H9 (cell line): ENCODE data around the gene KCNMA1. TPM values are rescaled to one million over a fixed set of nuclear protein-coding genes. Genes with fewer than 3 reads are reported as not detected.

Experiments used
- DNase-seq: peaks from one replicate; pipeline ENCODE4 v3.0.0-alpha.2; 2017
- H2AFZ ChIP-seq: one replicate; pipeline ENCODE4 v1.6.1; 2013; ENCODE audit warnings: mild to moderate bottlenecking, low read length, control low read depth, moderate library complexity
- H2AK5ac ChIP-seq: 2 replicates; pipeline ENCODE4 v1.6.1; 2013; ENCODE audit warnings: low read length, control low read depth, mixed read lengths; ENCODE audit not compliant: insufficient read length
- H2BK120ac ChIP-seq: one replicate; pipeline ENCODE4 v1.6.1; 2013; ENCODE audit warnings: low read depth, mild to moderate bottlenecking, low read length, control low read depth, inconsistent platforms; ENCODE audit not compliant: poor library complexity, severe bottlenecking
- H2BK12ac ChIP-seq: 2 replicates; pipeline ENCODE4 v1.6.1; 2013; ENCODE audit warnings: low read length, control low read depth, mixed read lengths, low read depth; ENCODE audit not compliant: insufficient read length
- H2BK15ac ChIP-seq: 2 replicates; pipeline ENCODE4 v1.6.1; 2013; ENCODE audit warnings: low read depth, low read length, control low read depth
- H2BK20ac ChIP-seq: one replicate; pipeline ENCODE4 v1.6.1; 2013; ENCODE audit warnings: low read depth, mild to moderate bottlenecking, low read length, control low read depth, inconsistent platforms; ENCODE audit not compliant: poor library complexity, severe bottlenecking
- H2BK5ac ChIP-seq: 2 replicates; pipeline ENCODE4 v1.6.1; 2013; ENCODE audit warnings: low read length, control low read depth, mixed read lengths; ENCODE audit not compliant: insufficient read length
- H3K14ac ChIP-seq: 2 replicates; pipeline ENCODE4 v1.6.1; 2013; ENCODE audit warnings: low read length, control low read depth; ENCODE audit not compliant: insufficient read depth
- H3K18ac ChIP-seq: 2 replicates; pipeline ENCODE4 v1.6.1; 2013; ENCODE audit warnings: low read depth, mild to moderate bottlenecking, mixed read lengths, low read length, control low read depth; ENCODE audit not compliant: insufficient read length
- H3K23ac ChIP-seq: 2 replicates; pipeline ENCODE4 v1.6.1; 2013; ENCODE audit warnings: low read length, control low read depth, mixed read lengths, low read depth; ENCODE audit not compliant: insufficient read length
- H3K23me2 ChIP-seq: 2 replicates; pipeline ENCODE4 v1.6.1; 2013; ENCODE audit warnings: low read depth, mild to moderate bottlenecking, mixed read lengths, low read length, control low read depth; ENCODE audit not compliant: insufficient read length, poor library complexity, severe bottlenecking
- H3K27ac ChIP-seq: 2 replicates; pipeline ENCODE4 v1.5.1; 2013; ENCODE audit warnings: low read length, control low read depth, mixed read lengths, low read depth; ENCODE audit not compliant: insufficient read length
- H3K27me3 ChIP-seq: 2 replicates; pipeline ENCODE4 v1.6.1; 2013; ENCODE audit warnings: low read length, control low read depth, inconsistent platforms; ENCODE audit not compliant: insufficient read depth
- H3K4ac ChIP-seq: 2 replicates; pipeline ENCODE4 v1.6.1; 2013; ENCODE audit warnings: low read depth, mild to moderate bottlenecking, control low read depth, inconsistent platforms, low read length, moderate library complexity
- H3K4me1 ChIP-seq: 2 replicates; pipeline ENCODE4 v1.6.1; 2013; ENCODE audit warnings: low read length, control low read depth, inconsistent platforms; ENCODE audit not compliant: insufficient read depth
- H3K4me2 ChIP-seq: 2 replicates; pipeline ENCODE4 v1.6.1; 2013; ENCODE audit warnings: low read length, control low read depth, mixed read lengths; ENCODE audit not compliant: insufficient read length, insufficient read depth
- H3K56ac ChIP-seq: 2 replicates; pipeline ENCODE4 v1.6.1; 2013; ENCODE audit warnings: low read depth, mild to moderate bottlenecking, mixed read lengths, low read length, control low read depth; ENCODE audit not compliant: insufficient read length
- H3K79me1 ChIP-seq: 2 replicates; pipeline ENCODE4 v1.6.1; 2013; ENCODE audit warnings: low read depth, mild to moderate bottlenecking, moderate library complexity, low read length, control low read depth, inconsistent platforms; ENCODE audit not compliant: insufficient read depth, poor library complexity, severe bottlenecking
- H3K79me2 ChIP-seq: 2 replicates; pipeline ENCODE4 v1.6.1; 2013; ENCODE audit warnings: low read length, control low read depth, inconsistent platforms; ENCODE audit not compliant: insufficient read depth
- H3K9ac ChIP-seq: 2 replicates; pipeline ENCODE4 v1.6.1; 2013; ENCODE audit warnings: low read length, control low read depth, mixed read lengths; ENCODE audit not compliant: insufficient read length; ENCODE audit errors: extremely low read depth
- H3K9me3 ChIP-seq: one replicate; pipeline ENCODE4 v1.6.1; 2013; ENCODE audit warnings: low read depth, low read length, inconsistent platforms; ENCODE audit not compliant: control insufficient read depth
- H3T11ph ChIP-seq: one replicate; pipeline ENCODE4 v1.6.1; 2013; ENCODE audit warnings: mild to moderate bottlenecking, low read length, control low read depth, inconsistent platforms
- H4K20me1 ChIP-seq: one replicate; pipeline ENCODE4 v1.6.1; 2013; ENCODE audit not compliant: control insufficient read depth, insufficient read length, insufficient read depth
- H4K5ac ChIP-seq: 2 replicates; pipeline ENCODE4 v1.6.1; 2013; ENCODE audit warnings: low read depth, mild to moderate bottlenecking, mixed read lengths, low read length, control low read depth; ENCODE audit not compliant: insufficient read length
- H4K8ac ChIP-seq: replicated peaks from 2 replicates; pipeline ENCODE4 v1.6.1; 2013; ENCODE audit warnings: low read length, control low read depth, mixed read lengths, low read depth; ENCODE audit not compliant: insufficient read length
- H4K91ac ChIP-seq: 2 replicates; pipeline ENCODE4 v1.6.1; 2013; ENCODE audit warnings: low read depth, mild to moderate bottlenecking, moderate library complexity, mixed read lengths, low read length, control low read depth; ENCODE audit not compliant: insufficient read length
- H3K27ac Mint-ChIP-seq, 3 experiments: 2 replicates in 2 of 3; 3 replicates in 1 of 3; pipeline ENCODE4 v1.8.0; 2020 to 2021; ENCODE audit warnings: mixed read lengths in 3 of 3, mild to moderate bottlenecking in 1 of 3, moderate library complexity in 1 of 3
- H3K27me3 Mint-ChIP-seq: 2 replicates; pipeline ENCODE4 v1.8.0; 2021; ENCODE audit warnings: low read depth, mild to moderate bottlenecking, moderate library complexity, mixed read lengths
- H3K36me3 Mint-ChIP-seq, 3 experiments: 2 replicates in 2 of 3; 3 replicates in 1 of 3; pipeline ENCODE4 v1.8.0; 2020 to 2021; ENCODE audit warnings: low read depth in 3 of 3, mixed read lengths in 3 of 3; ENCODE audit not compliant: insufficient read depth in 1 of 3
- H3K4me1 Mint-ChIP-seq, 2 experiments: 2 replicates each; pipeline ENCODE4 v1.8.0; 2020; ENCODE audit warnings: mixed read lengths in 2 of 2
- H3K4me3 Mint-ChIP-seq, 2 experiments: 2 replicates in 1 of 2; 3 replicates in 1 of 2; pipeline ENCODE4 v1.8.0; 2020 to 2021; ENCODE audit warnings: mild to moderate bottlenecking in 2 of 2, mixed read lengths in 2 of 2, moderate library complexity in 1 of 2
- H3K9me3 Mint-ChIP-seq, 2 experiments: 2 replicates in 1 of 2; 3 replicates in 1 of 2; pipeline ENCODE4 v1.8.0; 2020; ENCODE audit warnings: mild to moderate bottlenecking in 2 of 2, mixed read lengths in 2 of 2, moderate library complexity in 1 of 2
- CTCF ChIP-seq: fragments of 200-600 bp; sonication (generic); conservative IDR thresholded peaks from 3 replicates; pipeline ENCODE4 v1.8.0; 2021; ENCODE audit warnings: antibody characterized with exemption, mild to moderate bottlenecking
- WGBS: extraction: QIAGEN DNeasy Blood & Tissue Kit; methylation state at CpG from one replicate; pipeline ENCODE4 v1.1.7; 2013; ENCODE audit warnings: missing lambda C conversion rate, low lambda C conversion rate, mixed read lengths; ENCODE audit not compliant: insufficient read length; ENCODE audit errors: extremely low coverage; 5-methylcytosine and 5-hydroxymethylcytosine counted together
- total RNA-seq: library from RNA; stranded (reverse); gene quantifications from 2 replicates; pipeline ENCODE4 v1.2.1, GENCODE V29; 2021

The KCNMA1 gene
- total RNA-seq, 1 experiment from 2014 or later: 2.0 TPM

- no CpG with 5 or more reads among the region's 2 CpGs for WGBS
These were observed 606.6 kb downstream of the KCNMA1 start for GRCh38 chr10:77030974-77031373.

More at GRCh38 chr10:77030974-77031373, 606.6 kb downstream of the KCNMA1 start:
- H3K4me2 ChIP-seq: no peak overlapping the region
- no peak overlapping the region for H3K9ac ChIP-seq
- no peak overlapping the region for H2AK5ac ChIP-seq
- peaks cover 10% of the 10 kb centered on the region for H3K27me3 Mint-ChIP-seq
- H3K36me3 Mint-ChIP-seq: no peaks in the 10 kb centered on the region
- no peaks in the 10 kb centered on the region for H3K79me1 ChIP-seq
- no peaks in the 10 kb centered on the region for H3K27me3 ChIP-seq
- H3K4me1 Mint-ChIP-seq: no peaks in the 10 kb centered on the region
- no peak overlapping the region for H3K18ac ChIP-seq
- no peak overlapping the region for H3K23ac ChIP-seq
- no peaks in the 10 kb centered on the region for H3K23me2 ChIP-seq
- H4K5ac ChIP-seq: no peak overlapping the region
- no peaks in the 10 kb centered on the region for H3K79me2 ChIP-seq
- no peak overlapping the region for H2BK120ac ChIP-seq
- H2BK5ac ChIP-seq: no peak overlapping the region
- no peak overlapping the region for H3K14ac ChIP-seq
- no peak overlapping the region for H2BK20ac ChIP-seq
- H3K4me1 ChIP-seq: no peaks in the 10 kb centered on the region
- H4K8ac ChIP-seq: no peak overlapping the region
- no peak overlapping the region for H3K4me3 Mint-ChIP-seq
- no peak overlapping the region for H3K56ac ChIP-seq
- no peak overlapping the region for H4K91ac ChIP-seq
- H3K9me3 Mint-ChIP-seq: no peaks in the 10 kb centered on the region
- no peak overlapping the region for H3K4ac ChIP-seq
- H2BK12ac ChIP-seq: no peak overlapping the region
- no peak for DNase-seq
- no peaks in the 10 kb centered on the region for H3K9me3 ChIP-seq
- TF ChIP-seq CTCF: no peak
- no peak overlapping the region for H3K27ac ChIP-seq
- H3K27ac Mint-ChIP-seq: no peak overlapping the region
- H2AFZ ChIP-seq: no peak overlapping the region
- H4K20me1 ChIP-seq: peaks cover 3% of the 10 kb centered on the region
- no peak overlapping the region for H2BK15ac ChIP-seq
- no peak overlapping the region for H3T11ph ChIP-seq
